GM10266 (cell line): ENCODE data around the gene TTC28.

Experiments
- DNase-seq: peaks from one replicate; pipeline ENCODE4 v3.0.0; 2012; ENCODE audit errors: extremely low spot score
- TF ChIP-seq, protein P1 (sequence below): IDR thresholded peaks from 2 replicates; pipeline ENCODE4 v1.5.1; 2012; ENCODE audit warnings: mild to moderate bottlenecking, low read depth; ENCODE audit not compliant: control insufficient read depth, insufficient read depth; ENCODE audit errors: missing control alignments

TTC28 gene

DNA sequence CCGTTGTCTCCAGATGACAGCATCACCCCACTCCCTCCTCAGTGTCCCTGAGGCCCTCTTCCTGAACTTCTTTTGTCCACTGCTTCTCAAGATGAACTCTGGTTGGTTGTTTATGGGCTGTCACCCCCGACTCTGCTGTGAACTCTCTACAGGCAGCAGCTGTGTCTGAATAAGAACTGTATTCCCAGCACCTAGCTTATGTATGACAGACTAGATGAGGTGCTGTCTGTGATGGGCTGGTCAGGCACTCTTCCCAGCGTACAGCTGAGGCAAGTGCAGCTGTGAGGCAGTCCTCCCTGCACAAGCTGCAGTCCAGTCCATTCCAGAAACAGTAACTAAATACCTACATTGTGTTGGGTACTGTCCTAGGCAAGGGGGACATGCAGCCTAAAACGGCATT, 649.2 kb downstream of the TTC28 start:
- TF ChIP-seq, protein P1, sequence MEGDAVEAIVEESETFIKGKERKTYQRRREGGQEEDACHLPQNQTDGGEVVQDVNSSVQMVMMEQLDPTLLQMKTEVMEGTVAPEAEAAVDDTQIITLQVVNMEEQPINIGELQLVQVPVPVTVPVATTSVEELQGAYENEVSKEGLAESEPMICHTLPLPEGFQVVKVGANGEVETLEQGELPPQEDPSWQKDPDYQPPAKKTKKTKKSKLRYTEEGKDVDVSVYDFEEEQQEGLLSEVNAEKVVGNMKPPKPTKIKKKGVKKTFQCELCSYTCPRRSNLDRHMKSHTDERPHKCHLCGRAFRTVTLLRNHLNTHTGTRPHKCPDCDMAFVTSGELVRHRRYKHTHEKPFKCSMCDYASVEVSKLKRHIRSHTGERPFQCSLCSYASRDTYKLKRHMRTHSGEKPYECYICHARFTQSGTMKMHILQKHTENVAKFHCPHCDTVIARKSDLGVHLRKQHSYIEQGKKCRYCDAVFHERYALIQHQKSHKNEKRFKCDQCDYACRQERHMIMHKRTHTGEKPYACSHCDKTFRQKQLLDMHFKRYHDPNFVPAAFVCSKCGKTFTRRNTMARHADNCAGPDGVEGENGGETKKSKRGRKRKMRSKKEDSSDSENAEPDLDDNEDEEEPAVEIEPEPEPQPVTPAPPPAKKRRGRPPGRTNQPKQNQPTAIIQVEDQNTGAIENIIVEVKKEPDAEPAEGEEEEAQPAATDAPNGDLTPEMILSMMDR = no peak

DNA sequence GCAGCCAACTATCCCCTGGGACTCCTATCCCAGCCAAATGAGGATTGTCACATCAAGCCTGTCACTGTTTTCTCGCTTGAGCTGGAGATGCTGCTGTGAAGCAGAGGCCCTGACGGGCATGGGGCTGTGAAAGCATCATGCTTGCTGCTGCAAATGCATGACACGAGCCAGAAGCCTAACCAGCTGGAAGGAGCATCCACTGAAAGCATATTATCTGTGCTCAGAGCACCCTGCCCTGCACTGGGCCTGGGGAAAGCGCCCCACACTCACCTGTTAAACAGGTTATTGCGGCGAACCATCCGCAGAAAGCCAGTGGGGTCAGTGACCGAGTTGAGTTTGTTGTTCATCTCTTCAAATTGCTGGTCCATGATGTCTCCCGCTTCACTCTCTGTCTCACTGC, 649.7 kb downstream of the TTC28 start:
- TF ChIP-seq, protein P1 = no peak
- DNase-seq = no peak

More for the DNA sequence above, 649.2 kb downstream of the TTC28 start:
- DNase-seq = no peak

DNA sequence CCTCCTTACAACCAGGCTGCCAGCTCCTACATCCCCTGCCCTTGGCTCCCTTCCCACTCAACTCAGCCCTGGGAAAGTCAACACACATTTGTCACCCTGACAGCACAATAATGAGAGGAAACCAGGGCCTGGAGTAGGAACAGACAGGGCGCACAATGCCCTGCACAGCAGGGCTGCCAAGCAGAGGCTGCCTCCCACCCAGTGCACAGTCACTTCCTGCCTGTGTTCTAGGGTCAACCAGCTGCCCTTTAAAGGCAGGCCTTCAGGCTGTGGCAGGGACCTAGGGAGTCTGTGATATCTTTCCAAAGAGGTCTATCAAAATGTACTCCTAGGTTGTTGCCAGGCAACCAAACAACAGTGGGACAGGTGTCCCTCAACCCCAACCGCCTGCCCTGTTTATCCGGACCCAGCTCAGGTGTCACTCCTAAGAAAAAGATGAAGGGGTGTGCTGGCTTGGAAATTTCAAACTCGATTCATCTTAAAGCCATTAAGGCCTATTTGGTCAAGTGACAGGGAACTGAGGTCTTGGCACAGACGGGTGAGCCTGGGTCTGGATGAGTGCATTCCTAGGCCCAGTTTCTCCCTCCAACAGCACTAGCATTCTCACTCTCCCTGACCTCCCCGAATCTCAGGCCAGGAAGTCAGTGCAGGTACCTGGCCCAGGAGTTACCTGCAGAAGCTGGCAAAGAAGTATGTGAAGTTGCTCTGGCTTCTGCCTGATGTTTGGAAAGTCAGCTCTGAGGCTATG, 650.3 kb downstream of the TTC28 start:
- TF ChIP-seq, protein P1 = no peak
- DNase-seq = no peak

DNA sequence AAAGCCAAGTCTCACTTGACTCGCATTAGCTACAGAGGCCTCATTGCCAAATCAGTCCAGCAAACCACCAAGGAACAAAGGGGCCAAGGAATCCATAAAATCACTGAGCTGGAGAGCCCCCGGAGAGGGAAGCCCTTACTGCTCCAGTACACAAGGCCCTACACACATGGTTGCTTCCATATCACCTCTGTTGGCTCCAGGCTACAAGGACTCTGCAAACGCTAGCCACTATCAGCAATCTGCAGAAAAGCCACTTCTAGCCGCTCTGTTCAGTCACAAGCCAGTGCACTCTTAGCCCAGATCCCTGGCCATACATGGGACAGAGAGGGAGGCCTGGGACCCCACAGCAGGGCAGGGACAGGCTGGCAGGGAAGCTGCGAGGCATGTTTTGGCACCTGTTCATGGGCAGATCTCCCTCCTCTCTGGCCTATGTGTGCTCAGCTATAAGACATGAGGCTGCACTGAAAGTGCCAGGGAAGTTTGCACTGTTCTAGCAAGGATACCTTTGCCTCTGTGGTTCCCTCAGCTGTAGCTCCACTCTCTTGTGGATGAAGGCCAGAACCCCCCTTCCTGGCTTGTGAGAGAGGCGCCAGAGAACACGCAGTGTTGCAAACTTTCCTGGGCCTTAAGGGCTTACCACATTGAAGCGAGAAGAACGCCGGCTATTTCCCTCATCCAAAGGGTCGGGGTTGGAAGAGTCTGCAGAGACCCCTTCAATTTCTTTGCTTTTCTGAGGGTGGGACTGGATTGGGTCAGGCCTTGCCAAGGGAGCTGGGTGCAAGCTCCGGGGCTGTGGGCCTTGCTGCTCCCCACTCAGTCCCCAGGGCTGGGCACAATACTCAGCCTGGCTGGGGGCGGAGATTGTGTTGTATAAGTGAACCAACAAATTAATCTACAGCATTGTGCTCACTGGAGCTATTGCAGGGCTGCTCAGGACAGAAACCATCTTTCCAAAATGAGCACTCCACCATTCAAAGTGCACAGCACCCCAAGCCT, 651.9 kb downstream of the TTC28 start:
- TF ChIP-seq, protein P1 = no peak
- no peak for DNase-seq

DNA sequence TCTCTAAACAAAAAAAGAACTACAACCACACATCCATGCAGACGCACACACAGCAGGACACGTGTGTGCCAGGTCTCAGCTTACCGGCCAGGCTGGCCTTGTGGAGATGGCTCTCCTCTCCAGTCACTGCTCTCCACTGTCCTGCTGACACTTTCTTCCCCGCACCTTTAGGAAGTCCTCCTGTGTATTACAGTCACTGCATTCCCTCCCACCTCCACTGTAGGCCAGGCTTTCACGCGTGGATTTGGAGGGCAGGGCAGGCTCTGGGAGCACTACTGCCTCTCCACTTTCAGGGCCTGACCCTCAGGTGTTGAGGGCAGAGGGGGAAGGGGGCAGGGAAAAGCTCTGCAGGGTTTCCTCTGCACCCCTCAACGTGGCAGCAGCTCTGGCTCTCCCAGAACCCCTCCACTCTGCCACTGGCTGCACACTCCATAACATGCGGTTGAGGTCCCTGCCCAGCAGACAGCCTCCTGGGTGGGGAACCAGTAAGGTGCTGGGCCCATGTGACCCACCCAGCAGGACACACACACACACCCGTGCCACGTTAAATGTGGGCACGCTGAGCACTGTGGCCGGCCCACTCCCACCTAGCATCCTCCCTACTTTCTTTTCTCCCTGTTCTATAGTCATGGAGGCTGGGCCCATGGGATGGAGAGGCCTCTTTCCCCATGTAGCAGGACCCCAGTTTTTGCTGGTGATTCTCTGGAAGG, 653.6 kb downstream of the TTC28 start:
- TF ChIP-seq, protein P1 = no peak
- DNase-seq = no peak

DNA sequence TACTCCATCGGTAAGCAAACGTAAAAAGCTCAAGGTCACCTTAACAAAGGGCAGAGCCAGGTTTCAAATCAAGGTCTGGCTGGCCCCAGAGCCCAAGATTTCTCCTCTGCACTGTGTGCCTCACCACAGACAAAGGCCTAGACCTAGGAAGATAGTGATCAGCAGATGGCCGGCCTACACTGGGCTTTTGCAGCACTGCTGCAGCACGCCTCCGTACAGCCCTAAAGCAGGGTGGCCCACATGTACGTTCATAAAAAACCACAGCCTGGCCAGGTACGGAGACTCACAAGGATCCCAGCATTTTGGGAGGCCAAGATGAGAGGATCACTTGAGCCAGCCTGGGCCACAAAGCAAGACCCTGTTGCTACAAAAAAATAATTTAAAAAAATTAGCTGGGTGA, 654.3 kb downstream of the TTC28 start:
- TF ChIP-seq, protein P1 = no peak
- DNase-seq = no peak
